ENCODE data around the gene LRRC61. TPM values are rescaled to one million over a fixed set of nuclear protein-coding genes. Genes with fewer than 3 reads are reported as not detected.

Gene LRRC61
- total RNA-seq, 1 donor from 2014 or later: 20.9 TPM

DNA sequence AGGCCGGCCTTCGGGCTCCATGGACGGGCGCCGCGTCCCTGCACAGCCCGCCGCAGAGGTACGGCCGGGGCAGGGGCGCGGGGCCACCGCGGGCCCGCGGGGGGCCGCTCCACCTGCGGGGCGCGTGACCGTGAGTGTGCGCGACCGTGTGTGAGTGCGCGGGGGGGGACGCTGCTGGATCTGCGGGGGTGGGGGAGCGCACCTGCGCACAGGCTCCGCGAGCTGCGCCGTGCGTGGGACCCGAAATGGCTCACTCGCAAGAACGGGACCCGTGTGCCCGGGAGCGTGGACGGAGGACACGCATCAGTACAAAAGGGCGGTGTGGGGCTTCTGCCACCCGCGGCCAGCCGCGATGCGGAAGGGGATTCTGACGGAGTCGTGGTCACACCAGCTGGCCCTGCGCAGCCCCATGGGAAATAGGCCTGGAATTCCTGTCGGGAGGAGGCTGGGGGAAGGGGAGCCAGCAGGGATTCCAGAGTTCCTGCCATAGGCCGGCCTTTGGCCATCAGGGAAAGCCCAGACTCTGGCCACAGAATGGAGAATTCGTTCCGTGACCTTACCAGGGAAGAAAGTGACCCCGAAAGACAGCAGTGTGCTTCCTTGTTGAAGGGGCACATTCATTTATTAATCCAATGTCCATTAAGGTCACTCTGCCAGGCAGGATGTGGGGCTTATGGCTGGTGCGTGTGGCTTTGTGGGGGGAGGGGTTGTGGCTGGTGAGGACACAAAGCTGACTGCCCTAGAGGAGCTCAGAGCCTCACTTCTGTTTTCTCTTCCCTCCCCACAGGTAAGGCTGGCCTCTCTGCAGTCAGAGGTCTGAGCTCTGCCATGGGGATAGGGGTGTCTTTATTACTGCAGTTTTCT is 46.0 kb downstream of the LRRC61 start:
- intact Hi-C loops (cut with micrococcal nuclease): loop anchor here (1.0 to 2.0 kb wide), 4 partner anchors 9 to 46 kb away; partner anchors contain the start of genes ACTR3C and LRRC61

DNA sequence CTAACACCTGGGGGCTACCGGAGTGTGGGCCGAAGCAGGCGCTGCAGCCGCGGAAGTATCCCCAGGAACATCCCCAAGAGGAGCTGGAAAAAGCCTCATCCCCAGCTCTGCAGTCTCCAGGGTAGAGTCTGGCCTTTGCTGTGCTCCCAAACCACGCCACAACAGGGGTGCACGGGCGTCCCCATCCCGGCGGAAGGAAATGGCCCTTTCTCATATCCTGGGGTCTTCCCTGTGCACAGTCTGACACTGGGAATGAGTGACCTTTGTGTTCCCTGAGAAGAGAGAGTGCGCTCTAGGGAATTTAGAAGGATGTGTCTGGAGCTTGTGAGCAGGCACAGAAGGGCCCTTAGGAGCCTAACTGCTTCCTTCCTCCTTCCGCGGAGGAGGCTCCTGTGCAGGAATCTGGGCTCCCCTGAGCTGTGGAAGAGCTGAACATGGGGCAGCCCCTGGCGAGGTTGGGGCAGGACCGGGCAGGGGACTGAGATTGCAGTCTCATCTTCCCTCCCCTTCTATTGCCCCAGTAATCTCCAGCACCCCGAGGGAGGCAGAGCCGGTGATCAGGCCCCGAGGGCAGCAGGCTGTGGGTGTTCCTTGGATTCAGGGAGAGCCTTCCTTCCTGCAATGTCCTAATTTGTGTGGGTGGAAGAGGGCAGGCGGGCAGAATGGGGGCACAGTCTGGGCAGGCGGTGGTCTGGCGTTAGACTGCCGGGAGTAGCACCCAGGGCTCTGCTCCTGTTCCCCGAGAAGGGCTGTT is 46.8 kb downstream of the LRRC61 start:
- intact Hi-C loops (cut with micrococcal nuclease): loop anchor here (1.0 to 2.0 kb wide), 3 partner anchors 8 to 47 kb away; partner anchors contain the start of genes ACTR3C and LRRC61

- intact Hi-C loops (cut with micrococcal nuclease): no loop called here
Observed at GRCh38 chr7:150370612-150371071, 47.5 kb downstream of the LRRC61 start.

GRCh38 chr7:150371131-150371995 is 48.2 kb downstream of the LRRC61 start:
- intact Hi-C loops (cut with micrococcal nuclease): no loop called here

DNA sequence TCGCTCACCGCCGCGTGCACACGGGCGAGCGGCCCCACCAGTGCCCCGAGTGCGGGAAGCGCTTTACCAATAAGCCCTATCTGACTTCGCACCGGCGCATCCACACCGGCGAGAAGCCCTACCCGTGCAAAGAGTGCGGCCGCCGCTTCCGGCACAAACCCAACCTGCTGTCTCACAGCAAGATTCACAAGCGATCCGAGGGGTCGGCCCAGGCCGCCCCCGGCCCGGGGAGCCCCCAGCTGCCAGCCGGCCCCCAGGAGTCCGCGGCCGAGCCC is 48.8 kb downstream of the LRRC61 start:
- intact Hi-C loops (cut with micrococcal nuclease): no loop called here

- intact Hi-C loops (cut with micrococcal nuclease): no loop called here
Observed at GRCh38 chr7:150372271-150373048, 49.3 kb downstream of the LRRC61 start.

- intact Hi-C loops (cut with micrococcal nuclease): no loop called here
Observed at GRCh38 chr7:150373049-150373801, 50.1 kb downstream of the LRRC61 start.

DNA sequence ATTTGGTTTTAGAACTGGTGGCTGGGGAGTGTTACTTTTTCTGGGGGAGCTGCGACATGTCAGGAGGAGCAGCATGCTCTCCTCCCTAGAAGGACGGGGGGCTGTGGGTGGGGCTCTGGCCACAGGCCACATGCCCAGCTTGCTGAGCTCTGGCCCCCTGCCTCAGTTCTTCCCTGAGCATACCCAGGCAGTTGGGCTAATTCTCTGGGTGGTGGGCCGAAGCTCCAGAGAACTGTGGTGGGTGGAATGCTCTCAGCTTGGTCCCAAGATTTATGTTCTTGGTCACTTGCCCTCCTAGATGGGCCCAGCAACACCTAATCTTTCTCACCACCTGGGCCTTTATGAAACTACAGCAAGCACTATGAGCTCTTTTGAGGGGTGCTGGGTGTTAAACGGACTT is 50.9 kb downstream of the LRRC61 start:
- intact Hi-C loops (cut with micrococcal nuclease): no loop called here

DNA sequence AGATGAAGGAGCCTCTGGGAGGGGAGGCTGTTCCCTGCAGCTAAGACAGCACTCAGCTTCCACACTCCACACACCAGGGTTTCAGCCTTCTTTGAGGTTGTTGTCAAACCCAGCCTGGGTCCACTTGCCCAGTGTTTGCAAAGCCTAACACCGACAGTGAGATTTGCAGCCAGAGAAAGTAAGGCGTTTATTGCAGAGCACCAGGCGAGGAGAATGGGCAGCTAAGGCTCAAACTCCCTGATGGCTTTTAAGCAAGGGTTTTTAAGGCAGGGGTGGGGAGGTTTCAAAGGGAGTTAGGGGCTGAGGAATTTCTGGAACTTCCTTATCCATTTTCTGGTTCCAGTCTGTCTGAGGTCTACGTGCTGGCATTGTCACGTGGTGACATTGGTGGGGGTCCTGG is 51.3 kb downstream of the LRRC61 start:
- intact Hi-C loops (cut with micrococcal nuclease): no loop called here

DNA sequence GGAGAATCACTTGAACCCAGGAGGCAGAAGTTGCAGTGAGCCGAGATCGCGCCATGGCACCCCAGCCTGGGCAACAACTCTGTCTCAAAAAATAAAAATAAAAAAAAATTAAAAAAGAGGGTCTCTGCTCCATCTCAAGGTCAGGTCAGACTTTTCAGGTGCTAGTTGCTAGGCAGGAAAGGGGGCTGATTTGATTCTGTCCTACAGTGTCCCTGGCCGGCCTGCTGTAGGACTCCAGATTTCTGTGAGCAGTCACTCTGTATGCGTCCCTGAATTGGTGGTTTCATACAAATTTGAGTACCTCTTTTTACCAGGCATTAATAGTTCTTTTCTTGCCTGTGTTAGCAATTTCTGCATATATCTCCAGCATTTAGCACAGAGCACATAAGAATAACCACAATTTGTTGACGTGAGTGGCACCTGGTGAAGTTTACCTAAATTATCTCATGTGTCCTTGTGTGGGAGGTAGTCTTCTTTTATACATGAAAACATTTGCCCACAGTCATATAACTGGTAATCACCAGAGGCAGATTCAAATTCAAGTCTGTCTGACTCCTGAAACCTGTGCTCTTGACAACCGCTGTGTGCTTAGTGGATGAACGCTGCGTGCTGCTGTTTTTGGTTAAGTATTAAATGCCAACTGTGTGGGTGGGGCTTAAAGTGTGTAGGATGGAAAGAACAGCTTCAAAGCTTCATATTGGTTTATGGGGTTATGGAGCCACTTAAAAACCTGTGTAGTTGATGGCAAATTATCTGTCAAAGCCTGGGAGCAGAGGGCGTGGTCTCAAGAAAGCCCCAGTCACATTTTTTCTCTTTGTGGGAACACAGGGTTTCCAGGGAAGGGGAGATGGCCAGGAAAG is 52.7 kb downstream of the LRRC61 start:
- intact Hi-C loops (cut with micrococcal nuclease): no loop called here

DNA sequence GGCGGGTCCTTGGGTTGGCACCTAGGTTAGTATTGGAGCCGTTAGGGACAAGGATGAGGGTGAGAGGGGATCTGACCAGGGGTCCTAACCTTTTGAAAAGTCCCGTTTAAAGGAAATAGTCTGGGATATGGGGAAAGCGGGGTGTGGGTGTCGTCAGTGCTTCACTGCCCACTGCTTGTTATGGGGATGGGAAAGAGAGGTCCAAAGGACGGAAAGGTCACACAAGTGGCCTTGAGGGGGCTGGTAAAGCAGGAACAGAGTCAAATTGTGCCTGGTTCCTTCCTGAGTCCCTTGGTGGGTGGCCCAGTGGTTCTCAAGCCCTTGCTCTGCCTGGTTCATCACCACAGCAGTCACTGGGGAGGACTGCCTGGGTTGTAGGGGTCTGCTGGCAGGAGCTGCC is 53.4 kb downstream of the LRRC61 start:
- intact Hi-C loops (cut with micrococcal nuclease): no loop called here

DNA sequence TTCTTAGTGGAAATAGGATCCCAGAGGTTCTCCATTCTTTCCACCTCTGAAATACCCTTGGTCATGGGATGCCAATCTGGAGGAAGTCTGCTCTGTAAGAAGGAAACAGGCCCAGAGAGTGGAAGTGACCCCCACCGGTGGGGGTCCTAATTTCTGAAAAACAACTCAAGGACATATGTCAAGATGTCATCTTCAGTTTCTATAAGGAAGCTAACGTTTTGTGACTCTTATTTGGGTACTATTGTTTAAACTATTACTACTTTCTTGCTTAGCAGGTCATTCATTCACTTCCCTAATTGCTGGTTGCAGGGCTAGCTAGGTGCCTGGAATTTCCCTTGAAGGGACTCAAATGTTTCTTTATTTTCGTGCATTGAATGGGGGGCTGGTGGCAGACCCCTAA is 54.0 kb downstream of the LRRC61 start:
- intact Hi-C loops (cut with micrococcal nuclease): no loop called here

- intact Hi-C loops (cut with micrococcal nuclease): loop anchor here (1.0 kb wide), 1 partner anchor 8 kb away; no protein-coding TSS in a partner anchor
Observed at GRCh38 chr7:150377635-150378034, 54.5 kb downstream of the LRRC61 start.

DNA sequence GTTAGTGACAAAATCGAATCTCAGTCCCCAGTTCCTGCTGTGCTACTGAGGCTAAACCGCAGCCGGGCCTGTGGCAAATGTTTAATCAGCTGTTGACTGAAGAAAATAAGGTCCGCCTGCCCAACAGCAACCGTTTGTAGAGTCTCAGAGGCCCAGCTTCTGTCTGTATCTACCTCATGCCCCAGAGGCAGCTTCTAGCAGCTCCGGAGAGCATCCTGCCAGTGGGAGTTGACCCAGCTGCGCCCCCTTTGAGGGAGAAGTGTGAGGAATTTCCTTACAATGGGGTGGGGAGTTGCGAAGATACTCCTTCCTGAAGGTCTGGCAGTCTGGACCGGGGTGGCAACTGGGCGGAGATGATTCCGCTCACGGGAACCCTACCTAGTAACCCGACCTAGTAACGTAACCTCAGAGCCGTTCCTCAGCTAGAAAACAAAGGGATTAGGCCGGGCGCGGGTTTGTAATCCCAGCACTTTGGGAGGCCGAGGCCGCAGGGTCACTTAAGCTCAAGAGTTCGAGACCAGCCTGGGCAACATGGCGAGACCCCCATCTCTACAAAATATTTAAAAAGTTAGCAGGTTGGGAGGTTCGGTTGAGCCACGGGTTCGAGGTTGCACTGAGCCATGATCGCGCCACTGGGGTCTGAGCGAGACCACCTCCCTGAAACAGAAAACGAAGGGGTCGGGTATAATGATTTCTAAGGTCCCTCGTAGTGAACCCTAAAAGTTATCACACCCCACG is 55.1 kb downstream of the LRRC61 start:
- intact Hi-C loops (cut with micrococcal nuclease): loop anchor here (1.0 kb wide), 1 partner anchor 9 kb away; no protein-coding TSS in a partner anchor

DNA sequence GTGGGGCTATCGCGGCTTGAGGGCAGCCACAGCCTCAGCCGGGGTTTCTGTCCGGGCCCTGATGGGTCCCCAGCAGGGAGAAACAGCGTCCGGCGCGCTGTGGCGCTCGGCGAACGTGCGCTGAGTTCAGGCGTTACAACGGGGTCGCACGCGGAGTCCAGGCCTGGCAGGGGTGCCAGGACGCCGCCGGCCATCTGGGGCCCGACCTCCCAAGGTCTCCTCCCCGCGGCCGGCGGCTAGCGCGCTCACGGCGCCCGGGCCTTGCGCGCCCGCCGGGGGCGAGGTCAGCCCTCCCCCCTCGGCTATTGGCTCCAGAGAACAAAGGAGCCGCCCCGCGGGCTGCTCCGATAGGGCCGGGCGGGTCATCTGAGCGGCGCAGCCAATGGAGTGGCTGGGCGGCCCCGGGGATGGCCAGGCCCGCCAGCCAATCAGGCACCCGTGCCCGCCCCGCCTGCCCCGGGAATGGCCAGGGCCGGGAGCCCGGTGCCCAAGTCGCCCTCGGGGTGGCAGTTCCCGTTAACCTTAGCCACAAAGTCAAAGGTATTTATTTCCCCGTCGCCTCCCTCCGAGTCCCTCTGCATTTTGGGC is 55.8 kb downstream of the LRRC61 start, which contains the start of gene ZNF775:
Gene ZNF775 (plus strand): TSS at position 478 of the 588 bp plus-strand sequence. CDS start 9,141 bp downstream, outside the sequence.
- intact Hi-C loops (cut with micrococcal nuclease): loop anchor here (1.0 kb wide), 5 partner anchors 10 to 56 kb away; partner anchors contain the start of genes ACTR3C and LRRC61

DNA sequence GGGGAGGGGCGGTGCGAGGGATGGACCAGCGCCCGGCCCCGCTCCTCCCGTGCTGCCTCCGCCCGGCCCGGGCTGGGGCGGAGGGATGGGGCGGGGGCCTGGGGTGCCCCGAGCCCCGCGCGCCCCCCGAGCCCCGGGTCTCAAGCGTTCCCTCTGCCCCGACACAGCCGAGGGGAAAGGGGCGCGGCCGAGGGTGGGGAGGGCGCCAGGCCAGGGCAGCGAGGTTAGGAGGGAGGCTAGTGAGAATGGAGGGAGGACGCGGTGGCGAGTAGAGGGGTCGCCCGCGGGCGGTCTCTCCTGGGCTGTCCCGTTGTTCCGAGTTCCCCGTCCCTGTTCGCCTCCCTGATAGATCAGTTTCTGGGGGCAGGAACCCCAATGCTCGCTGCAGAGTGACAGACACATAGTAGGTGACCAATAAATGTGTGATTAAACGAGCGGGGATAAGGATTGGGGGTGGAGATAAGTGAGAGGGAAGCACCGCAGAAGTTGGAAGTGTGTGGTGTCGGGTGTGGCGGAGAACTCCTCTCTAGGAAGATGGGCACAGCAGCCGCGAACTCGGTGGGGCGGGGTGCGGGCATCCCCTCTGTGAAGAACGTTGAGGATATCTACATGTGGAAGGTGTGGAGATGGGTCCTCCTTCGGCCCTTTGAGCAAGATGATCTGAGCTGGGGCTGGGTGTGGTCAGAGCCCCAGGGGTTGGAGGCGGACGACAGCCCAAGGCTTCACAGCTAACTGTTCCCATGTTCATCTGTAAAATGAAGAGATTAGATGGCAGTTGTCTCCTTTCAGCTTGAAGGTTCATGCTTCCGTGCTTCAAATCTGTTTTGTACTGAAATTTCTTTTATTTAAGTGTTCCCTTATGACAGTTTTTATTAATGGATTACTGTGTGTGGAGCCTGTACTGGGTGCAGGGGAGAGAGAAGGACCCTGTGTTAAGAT is 56.6 kb downstream of the LRRC61 start:
- intact Hi-C loops (cut with micrococcal nuclease): loop anchor here (1.0 kb wide), 4 partner anchors 23 to 56 kb away; partner anchors contain the start of genes ACTR3C and LRRC61
